ENCODE data around the gene HNRNPF.
"Not testable (repeated sequence)": the region's sequence is repeated elsewhere in the genome, so short reads cannot be mapped to it uniquely, and the experiment has no call there.

Gene HNRNPF

GRCh38 chr10:43396061-43396927 is 12.7 kb downstream of the HNRNPF start:
- no peak for DNase-seq (ENCODE audit: low read depth)

DNA sequence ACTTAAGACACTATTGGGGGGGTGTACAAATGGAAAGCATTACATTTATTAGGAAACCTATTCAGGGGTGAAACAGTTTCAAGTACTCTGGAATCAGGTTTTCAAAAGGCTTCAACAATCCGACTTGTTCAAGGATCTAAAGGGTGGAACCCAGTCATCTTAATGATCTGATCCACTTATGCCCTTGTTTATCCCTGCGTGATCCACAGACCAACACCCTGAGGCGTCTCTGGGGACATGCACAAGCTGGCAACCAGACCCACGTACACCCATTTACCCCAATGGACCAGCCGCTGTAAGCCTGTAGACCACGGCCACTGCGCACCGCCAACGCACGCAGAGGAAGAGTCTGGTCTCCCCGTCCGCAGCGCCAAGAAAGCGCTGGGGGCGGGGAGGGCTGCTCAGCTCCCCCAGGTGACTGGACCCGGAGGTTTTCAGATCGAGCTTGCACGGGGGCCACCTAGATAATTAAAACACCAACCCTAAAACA is 13.4 kb downstream of the HNRNPF start:
- DNase-seq (ENCODE audit: low read depth) = no peak

DNA sequence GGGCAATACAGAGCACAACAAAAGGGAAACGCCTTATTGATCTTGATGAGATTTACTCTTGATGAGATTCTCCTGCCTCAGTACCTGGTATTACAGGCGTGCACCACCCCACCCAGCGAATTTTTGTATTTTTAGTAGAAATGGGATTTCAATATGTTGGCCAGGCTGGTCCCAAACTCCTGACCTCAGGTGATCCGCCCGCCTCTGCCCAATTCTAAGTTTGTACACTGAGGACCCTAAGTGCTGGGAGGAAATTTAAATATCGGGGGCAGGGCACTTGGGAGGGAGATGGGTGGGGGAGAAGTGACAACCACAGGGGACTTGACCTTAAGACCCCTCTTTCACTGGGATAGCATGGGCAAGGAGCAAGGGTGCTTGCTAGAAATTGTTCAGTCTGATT is 14.1 kb downstream of the HNRNPF start:
- no peak for DNase-seq (ENCODE audit: low read depth)

- DNase-seq (ENCODE audit: low read depth) = no peak
Observed at GRCh38 chr10:43393606-43394360, 15.2 kb downstream of the HNRNPF start.

DNA sequence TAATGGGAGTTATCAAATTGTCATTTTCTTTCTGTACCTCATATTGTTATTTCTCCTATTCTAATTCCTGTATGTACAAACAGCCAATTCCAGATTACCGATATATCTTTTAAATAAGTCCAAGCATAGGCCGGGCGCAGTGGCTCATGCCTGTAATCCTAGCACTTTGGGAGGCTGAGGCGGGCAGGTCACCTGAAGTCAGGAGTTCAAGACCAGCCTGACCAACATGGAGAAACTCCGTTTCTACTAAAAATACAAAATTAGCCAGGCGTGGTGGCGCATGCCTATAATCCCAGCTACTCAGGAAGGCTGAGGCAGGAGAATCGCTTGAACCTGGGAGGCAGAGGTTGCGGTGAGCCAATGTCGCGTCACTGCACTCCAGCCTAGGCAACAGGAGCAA is 15.8 kb downstream of the HNRNPF start:
- not testable (repeated sequence) for DNase-seq (ENCODE audit: low read depth)

DNA sequence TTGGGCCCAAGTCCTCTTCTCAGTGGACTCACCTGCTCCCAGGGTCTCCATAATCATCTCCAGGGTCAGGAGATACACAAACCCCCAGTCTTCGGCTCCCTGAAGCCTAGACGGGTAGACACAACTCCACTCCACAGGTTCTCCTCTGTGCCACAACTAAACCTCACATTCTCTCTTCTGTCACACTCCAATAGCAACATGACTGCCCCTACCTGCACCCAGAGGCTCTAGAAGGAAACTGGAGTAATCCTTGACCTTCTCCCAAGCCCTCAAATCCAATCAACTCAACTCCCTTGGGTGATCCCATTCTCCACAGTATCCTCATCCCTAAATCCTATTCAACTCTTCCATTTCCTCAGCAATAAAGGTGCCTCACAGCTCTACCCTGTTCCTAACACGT is 16.2 kb downstream of the HNRNPF start:
- no peak for DNase-seq (ENCODE audit: low read depth)

DNA sequence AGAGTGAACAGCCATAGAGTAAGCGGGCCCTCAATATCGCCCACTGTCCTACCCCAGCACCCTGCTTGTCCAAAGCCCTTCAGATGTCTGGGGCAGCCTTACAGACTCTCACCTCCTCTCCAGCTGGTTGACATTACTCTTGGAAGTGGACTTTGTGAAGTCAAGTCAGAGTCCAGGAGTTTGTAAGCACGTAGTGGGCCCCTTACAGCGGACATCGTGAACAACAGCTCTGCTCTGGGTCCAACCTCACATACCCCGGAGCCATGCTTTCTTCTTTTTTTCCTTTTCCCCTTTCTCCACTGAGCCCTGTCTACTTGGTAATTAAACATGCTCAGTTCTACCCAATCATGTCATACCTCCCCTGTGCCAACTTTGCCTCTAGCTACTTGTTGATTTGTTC is 17.5 kb downstream of the HNRNPF start:
- no peak for DNase-seq (ENCODE audit: low read depth)

DNA sequence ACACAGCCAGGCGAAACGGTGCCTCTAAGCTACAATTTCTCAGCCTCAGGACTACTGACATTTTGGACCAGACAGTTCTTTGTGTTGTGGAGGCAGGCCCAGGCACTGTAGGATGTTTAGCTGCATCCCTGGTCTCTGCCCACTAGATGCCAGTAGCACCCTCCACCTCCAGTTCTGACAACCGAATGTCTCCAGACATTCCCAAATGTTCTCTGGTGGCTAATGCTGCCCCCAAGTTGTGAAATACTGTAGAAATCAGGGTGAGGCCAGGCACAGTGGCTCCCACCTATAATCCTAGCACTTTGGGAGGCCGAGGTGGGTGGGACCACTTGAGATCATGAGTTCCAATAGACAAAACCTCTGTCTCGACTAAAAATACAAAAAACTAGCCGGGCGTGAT is 18.2 kb downstream of the HNRNPF start:
- no peak for DNase-seq (ENCODE audit: low read depth)

- DNase-seq (ENCODE audit: low read depth) = no peak
Observed at GRCh38 chr10:43390333-43390732, 18.7 kb downstream of the HNRNPF start.

DNA sequence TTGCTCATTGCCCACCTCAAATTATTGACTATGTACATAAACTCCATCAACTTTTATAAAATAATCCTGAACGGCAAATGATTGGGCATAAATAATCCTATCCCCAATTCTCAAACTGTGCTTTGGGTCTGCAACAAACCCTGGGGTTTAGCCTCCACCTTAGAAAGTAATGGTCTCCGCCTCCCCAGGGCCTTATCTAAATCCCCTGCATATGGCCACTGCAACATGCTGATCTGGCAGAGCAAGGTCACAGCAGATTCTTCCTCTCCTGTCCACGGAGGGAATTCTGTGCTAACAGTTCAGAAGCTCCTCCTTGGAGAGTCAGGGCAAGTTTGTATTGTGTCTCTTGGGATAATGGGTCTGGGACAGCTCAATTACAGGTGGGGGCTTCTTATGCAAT is 19.1 kb downstream of the HNRNPF start:
- no peak for DNase-seq (ENCODE audit: low read depth)

DNA sequence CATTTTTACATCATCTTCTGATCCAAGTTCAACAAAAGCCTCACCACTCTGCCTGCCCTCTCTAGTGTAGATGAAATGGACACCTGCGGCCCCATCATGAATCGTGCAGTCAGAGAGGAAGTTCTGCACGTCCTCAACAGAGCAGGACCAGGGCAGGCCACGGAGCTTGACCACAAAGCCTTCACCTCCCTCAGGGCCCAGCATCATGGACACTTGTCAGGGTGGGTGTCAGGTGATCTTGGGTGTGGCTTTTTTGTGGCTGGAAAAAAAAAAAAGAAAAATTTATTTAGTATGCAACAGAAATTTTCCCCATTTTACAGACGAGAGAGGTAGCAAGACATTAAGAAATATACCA is 21.3 kb downstream of the HNRNPF start:
- no peak for DNase-seq (ENCODE audit: low read depth)

- no peak for DNase-seq (ENCODE audit: low read depth)
Observed at GRCh38 chr10:43386981-43387677, 21.9 kb downstream of the HNRNPF start.

DNA sequence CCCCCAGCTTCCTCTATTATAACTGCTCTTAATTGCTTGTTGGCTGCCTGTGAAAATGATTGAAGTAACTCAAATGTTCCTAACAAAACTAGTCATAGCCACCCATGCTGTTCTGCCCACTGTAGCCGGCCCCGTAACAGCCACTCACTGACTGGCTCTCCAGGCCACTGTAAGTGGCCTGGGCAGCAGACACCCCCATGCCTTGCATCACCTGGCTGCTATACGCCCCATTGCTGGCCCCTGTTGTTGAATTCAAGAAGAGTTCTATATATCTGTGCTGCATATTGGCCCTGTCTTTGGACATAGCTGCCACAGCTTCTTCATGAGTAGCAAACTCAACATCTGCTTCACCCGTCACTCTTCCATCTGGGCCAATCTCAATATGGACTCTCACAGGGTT is 22.4 kb downstream of the HNRNPF start:
- DNase-seq (ENCODE audit: low read depth) = no peak

DNA sequence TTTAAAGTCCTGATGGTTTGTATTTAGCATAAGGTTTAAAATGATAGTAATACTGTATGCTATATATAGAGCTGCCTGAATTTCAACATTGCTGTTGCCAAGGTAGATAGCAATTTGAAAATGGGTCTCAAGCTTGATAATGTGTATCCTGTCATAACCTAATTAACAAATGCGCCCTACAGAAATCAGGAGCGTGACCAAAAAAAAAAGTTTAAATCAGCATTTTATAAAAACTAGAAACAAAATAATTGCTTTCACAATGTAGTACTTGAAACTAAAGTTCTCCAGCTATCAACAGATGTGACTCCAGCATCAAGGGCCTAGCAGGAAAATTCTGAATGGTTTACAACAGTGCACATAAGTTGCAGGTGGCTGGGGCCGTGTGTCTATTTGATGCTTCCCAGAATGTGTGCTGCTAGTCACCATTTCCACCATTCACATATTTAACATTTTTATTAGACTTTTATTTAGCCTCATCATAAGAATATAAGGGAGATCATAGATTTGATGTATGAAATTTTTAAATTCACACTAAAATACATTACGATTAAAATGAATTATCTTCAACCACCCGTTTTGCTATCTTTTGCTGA is 23.5 kb downstream of the HNRNPF start:
- no peak for DNase-seq (ENCODE audit: low read depth)

DNA sequence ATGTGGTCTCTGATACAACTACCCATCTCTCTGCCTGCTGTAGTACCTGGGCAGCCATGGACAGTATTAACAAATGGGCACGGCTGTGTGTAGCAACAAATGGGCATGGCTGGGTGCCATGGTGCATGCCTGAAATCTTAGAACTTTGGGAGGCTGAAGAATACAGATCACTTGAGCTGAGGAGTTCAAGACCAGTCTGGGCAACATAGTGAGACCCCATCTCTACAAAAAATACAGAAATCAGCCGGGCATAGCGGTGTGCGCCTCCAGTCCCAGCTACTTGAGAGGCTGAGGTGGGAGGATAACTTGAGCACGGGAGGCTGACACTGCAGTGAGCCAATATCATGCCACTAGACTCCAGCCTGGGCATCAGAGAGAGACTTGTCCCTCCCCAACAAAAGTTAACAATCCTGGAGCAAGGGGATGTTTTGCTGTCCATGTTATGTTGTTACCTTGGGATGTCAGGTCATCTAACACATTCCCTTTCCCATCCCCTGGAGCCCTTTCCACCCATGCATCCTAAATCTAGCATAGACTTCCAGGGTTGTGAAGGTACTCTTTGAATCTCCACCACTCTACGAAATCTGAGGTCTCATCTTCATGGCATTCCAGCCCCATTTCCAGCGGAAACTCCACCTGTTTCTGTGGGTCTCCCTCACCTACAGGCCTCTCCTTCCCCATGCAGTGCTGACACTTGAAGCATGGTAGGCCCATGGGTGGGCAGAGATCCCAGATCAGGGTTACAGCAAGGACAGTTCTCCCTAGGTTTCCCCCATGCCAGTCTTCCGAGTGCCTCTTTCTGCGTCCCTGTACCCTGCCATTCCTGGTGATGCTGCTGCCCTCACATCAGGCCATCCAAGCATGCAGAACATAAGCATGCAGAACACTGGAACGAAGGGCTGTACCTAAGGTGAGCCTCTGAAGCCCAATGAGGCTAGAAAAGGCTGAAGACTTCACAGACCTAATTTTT is 24.4 kb downstream of the HNRNPF start:
- no peak for DNase-seq (ENCODE audit: low read depth)

DNA sequence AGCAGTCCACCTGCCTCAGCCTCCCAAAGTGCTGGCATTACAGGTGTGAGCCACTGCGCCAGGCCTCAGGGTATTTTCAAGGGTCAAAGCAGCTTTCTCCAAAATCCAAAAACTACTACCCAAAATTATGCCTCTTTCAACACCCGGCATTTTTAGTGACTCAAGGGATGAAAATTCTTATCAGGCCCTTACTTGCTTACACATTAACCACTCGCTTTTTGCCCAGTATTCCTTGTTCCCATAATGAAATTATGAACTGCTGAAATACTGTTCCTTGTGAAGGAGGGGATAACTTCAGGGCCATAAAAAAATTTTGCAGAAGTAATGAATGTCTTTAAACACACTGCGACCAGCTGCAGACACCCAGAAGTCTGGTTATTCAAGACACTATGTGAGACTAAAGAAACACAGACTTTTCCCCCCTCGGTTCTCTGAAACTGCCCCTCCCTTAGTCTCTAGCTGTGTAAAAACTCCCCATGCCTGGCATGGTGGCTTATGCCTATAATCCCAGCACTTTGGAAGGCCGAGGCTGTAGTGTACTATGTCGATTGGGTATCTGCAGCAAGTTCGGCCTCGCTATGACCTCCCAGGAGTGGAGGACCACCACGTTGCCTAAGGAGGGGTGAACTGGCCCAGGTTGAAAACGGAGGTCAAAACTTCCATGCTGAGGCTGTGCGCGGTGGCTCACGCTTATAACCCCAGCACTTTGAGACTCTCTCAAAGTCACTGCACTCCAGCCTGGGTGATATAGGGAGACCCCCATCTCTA is 25.6 kb downstream of the HNRNPF start:
- DNase-seq (ENCODE audit: low read depth) = no peak

GRCh38 chr10:43380610-43381222 is 28.3 kb downstream of the HNRNPF start:
- no peak for DNase-seq (ENCODE audit: low read depth)

- no peak for DNase-seq (ENCODE audit: low read depth)
Observed at GRCh38 chr10:43377424-43377883, 31.5 kb downstream of the HNRNPF start.

- no peak for DNase-seq (ENCODE audit: low read depth)
Observed at GRCh38 chr10:43376828-43377423, 32.1 kb downstream of the HNRNPF start.

Measured in GM04503 (cell line).